Mesenchymal stem cell (in vitro differentiated cells and primary cell): ENCODE measurements around the gene IQUB.
"Not testable (repeated sequence)": the region's sequence is repeated elsewhere in the genome, so short reads cannot be mapped to it uniquely, and the experiment has no call there.

Experiments
- DNase-seq: peaks from one replicate; pipeline ENCODE4 v3.0.0-alpha.2; 2013
- H2AFZ ChIP-seq: one replicate; pipeline ENCODE4 v1.6.1; 2013; ENCODE audit warnings: low read depth, mild to moderate bottlenecking, control low read depth, inconsistent platforms, low read length, moderate library complexity
- H2AK5ac ChIP-seq: 2 replicates; pipeline ENCODE4 v1.6.1; 2013; ENCODE audit warnings: low read length, moderate library complexity, mild to moderate bottlenecking, inconsistent platforms; ENCODE audit not compliant: severe bottlenecking
- H2BK120ac ChIP-seq: one replicate; pipeline ENCODE4 v1.6.1; 2013; ENCODE audit warnings: low read depth, mild to moderate bottlenecking, inconsistent platforms, low read length, moderate library complexity
- H2BK12ac ChIP-seq, 2 experiments: one replicate each; pipeline ENCODE4 v1.6.1; 2013; ENCODE audit warnings: inconsistent platforms in 2 of 2, low read length in 2 of 2, mild to moderate bottlenecking in 2 of 2, moderate library complexity in 2 of 2, control low read depth in 1 of 2
- H2BK15ac ChIP-seq: one replicate; pipeline ENCODE4 v1.6.1; 2013; ENCODE audit warnings: mild to moderate bottlenecking, low read depth, inconsistent platforms; ENCODE audit not compliant: poor library complexity, severe bottlenecking
- H2BK5ac ChIP-seq: 2 replicates; pipeline ENCODE4 v1.6.1; 2013; ENCODE audit warnings: low read depth, mild to moderate bottlenecking, low read length, control low read depth, inconsistent platforms; ENCODE audit not compliant: poor library complexity, severe bottlenecking
- H3K14ac ChIP-seq, 2 experiments: one replicate each; pipeline ENCODE4 v1.6.1; 2013; ENCODE audit warnings: inconsistent platforms in 2 of 2, low read length in 2 of 2, control low read depth in 1 of 2, mild to moderate bottlenecking in 1 of 2, moderate library complexity in 1 of 2
- H3K18ac ChIP-seq, 2 experiments: one replicate each; pipeline ENCODE4 v1.6.1; 2013; ENCODE audit warnings: inconsistent platforms in 2 of 2, low read length in 2 of 2, control low read depth in 1 of 2, low read depth in 1 of 2, mild to moderate bottlenecking in 1 of 2
- H3K23ac ChIP-seq, 2 experiments: one replicate each; pipeline ENCODE4 v1.6.1; 2013; ENCODE audit warnings: inconsistent platforms in 2 of 2, low read length in 2 of 2, mild to moderate bottlenecking in 2 of 2, moderate library complexity in 2 of 2, control low read depth in 1 of 2
- H3K27ac ChIP-seq: 2 replicates; pipeline ENCODE4 v1.5.1; 2013; ENCODE audit warnings: mild to moderate bottlenecking, moderate library complexity, low read length, control low read depth, inconsistent platforms; ENCODE audit not compliant: poor library complexity, severe bottlenecking
- H3K27me3 ChIP-seq, 2 experiments: 2 replicates each; pipeline versions ENCODE4 v1.6.1 to v1.7.0; 2013; ENCODE audit warnings: low read length in 2 of 2, mild to moderate bottlenecking in 2 of 2, moderate library complexity in 2 of 2, control low read depth in 1 of 2, inconsistent platforms in 1 of 2; ENCODE audit not compliant: control insufficient read depth in 1 of 2, insufficient read depth in 1 of 2
- H3K36me3 ChIP-seq, 2 experiments: 2 replicates each; pipeline versions ENCODE4 v1.6.1 to v1.7.0; 2013; ENCODE audit warnings: low read length in 2 of 2, control low read depth in 1 of 2, inconsistent platforms in 1 of 2, low read depth in 1 of 2, mild to moderate bottlenecking in 1 of 2; ENCODE audit not compliant: insufficient read depth in 2 of 2, control insufficient read depth in 1 of 2
- H3K4ac ChIP-seq, 2 experiments: one replicate each; pipeline ENCODE4 v1.6.1; 2013; ENCODE audit warnings: inconsistent platforms in 2 of 2, low read length in 2 of 2, mild to moderate bottlenecking in 2 of 2, moderate library complexity in 2 of 2, control low read depth in 1 of 2, low read depth in 1 of 2
- H3K4me1 ChIP-seq: 2 replicates; pipeline ENCODE4 v1.6.1; 2013; ENCODE audit warnings: low read depth, low read length, control low read depth; ENCODE audit not compliant: control insufficient read depth, insufficient read depth
- H3K4me2 ChIP-seq: 2 replicates; pipeline ENCODE4 v1.6.1; 2013; ENCODE audit warnings: low read length, mild to moderate bottlenecking, inconsistent platforms; ENCODE audit not compliant: poor library complexity, severe bottlenecking
- H3K4me3 ChIP-seq, 2 experiments: 2 replicates each; pipeline versions ENCODE4 v1.5.1 to v1.7.0; 2013; ENCODE audit warnings: low read length in 2 of 2, mild to moderate bottlenecking in 2 of 2, control low read depth in 1 of 2, low read depth in 1 of 2; ENCODE audit not compliant: insufficient read depth in 1 of 2
- H3K79me1 ChIP-seq: replicated peaks from 2 replicates; pipeline ENCODE4 v1.6.1; 2013; ENCODE audit warnings: mild to moderate bottlenecking, control low read depth, low read length, inconsistent platforms; ENCODE audit not compliant: poor library complexity, severe bottlenecking
- H3K9ac ChIP-seq: 2 replicates; pipeline ENCODE4 v1.7.0; 2013; ENCODE audit warnings: mild to moderate bottlenecking, low read length, moderate library complexity
- H3K9me3 ChIP-seq: 2 replicates; pipeline ENCODE4 v1.7.0; 2013; ENCODE audit warnings: mild to moderate bottlenecking, low read length; ENCODE audit not compliant: control insufficient read depth
- H4K8ac ChIP-seq: one replicate; pipeline ENCODE4 v1.6.1; 2013; ENCODE audit warnings: inconsistent platforms, mild to moderate bottlenecking, low read length, moderate library complexity
- H4K91ac ChIP-seq: one replicate; pipeline ENCODE4 v1.6.1; 2013; ENCODE audit warnings: mild to moderate bottlenecking, low read length, inconsistent platforms
- WGBS: methylation state at CpG from one replicate; pipeline ENCODE4 v1.1.7; 2013; ENCODE audit warnings: mixed read lengths; 5-methylcytosine and 5-hydroxymethylcytosine counted together

Gene IQUB

GRCh38 chr7:123526533-123526932, 7.9 kb downstream of the IQUB start:
- not testable (repeated sequence) for H3K4ac ChIP-seq

GRCh38 chr7:123522066-123522465, 12.3 kb downstream of the IQUB start:
- Histone ChIP-seq H4K8ac (no peak overlapping the region), H2BK15ac (no peak overlapping the region), H3K4me1 (peaks cover 2% of the 10 kb centered on the region), H2AFZ (no peak overlapping the region), H2BK5ac (peak overlapping the region; percentile 62), H3K4me2 (peak overlapping the region; percentile 60), H2AK5ac (no peak overlapping the region), H3K18ac (no peak overlapping the region), H3K9ac (no peak overlapping the region), H3K14ac (no peak overlapping the region), H3K4ac (no peak overlapping the region), H3K36me3 (no peaks in the 10 kb centered on the region), H3K9me3 (no peaks in the 10 kb centered on the region), H2BK120ac (no peak overlapping the region), H3K27me3 (no peaks in the 10 kb centered on the region), H3K79me1 (no peaks in the 10 kb centered on the region), H2BK12ac (no peak overlapping the region), H3K4me3 (no peak overlapping the region), H3K23ac (no peak overlapping the region), H4K91ac (no peak overlapping the region), H3K27ac (peak overlapping the region; percentile 85)
- peak; percentile 46 for DNase-seq
- WGBS = no CpG with 5 or more reads among the region's 2 CpGs

More at GRCh38 chr7:123526533-123526932, 7.9 kb downstream of the IQUB start:
- H3K27ac ChIP-seq, H3K4me2 ChIP-seq, H2AK5ac ChIP-seq, H2BK5ac ChIP-seq, H3K18ac ChIP-seq, H3K23ac ChIP-seq, H4K8ac ChIP-seq, H3K4me3 ChIP-seq, H3K14ac ChIP-seq, H3K9ac ChIP-seq, H3K4me1 ChIP-seq, H2BK120ac ChIP-seq, H3K9me3 ChIP-seq, H2BK15ac ChIP-seq, H2BK12ac ChIP-seq, H2AFZ ChIP-seq, H3K79me1 ChIP-seq, H3K27me3 ChIP-seq, H3K36me3 ChIP-seq, H4K91ac ChIP-seq, DNase-seq: not testable (repeated sequence)
- 83% methylated on average over 2 of the region's 7 CpGs for WGBS

- 89% methylated on average over 2 of the region's 2 CpGs for WGBS
- Histone ChIP-seq H3K79me1 (peaks cover 2% of the 10 kb centered on the region), H3K36me3 (no peaks in the 10 kb centered on the region), H2BK120ac (no peak overlapping the region), H2BK12ac (no peak overlapping the region), H3K14ac (no peak overlapping the region), H2BK15ac (no peak overlapping the region), H3K9me3 (peaks cover 3% of the 10 kb centered on the region), H3K4me2 (no peak overlapping the region), H2AK5ac (no peak overlapping the region), H3K4me3 (no peak overlapping the region), H4K91ac (no peak overlapping the region), H3K27me3 (no peaks in the 10 kb centered on the region), H3K27ac (no peak overlapping the region), H3K4me1 (no peaks in the 10 kb centered on the region), H2BK5ac (no peak overlapping the region), H3K9ac (no peak overlapping the region), H2AFZ (no peak overlapping the region), H3K18ac (no peak overlapping the region), H4K8ac (no peak overlapping the region), H3K23ac (no peak overlapping the region), H3K4ac (no peak overlapping the region)
- DNase-seq = no peak
These were observed 29.2 kb downstream of the IQUB start for GRCh38 chr7:123505221-123505620.

DNA sequence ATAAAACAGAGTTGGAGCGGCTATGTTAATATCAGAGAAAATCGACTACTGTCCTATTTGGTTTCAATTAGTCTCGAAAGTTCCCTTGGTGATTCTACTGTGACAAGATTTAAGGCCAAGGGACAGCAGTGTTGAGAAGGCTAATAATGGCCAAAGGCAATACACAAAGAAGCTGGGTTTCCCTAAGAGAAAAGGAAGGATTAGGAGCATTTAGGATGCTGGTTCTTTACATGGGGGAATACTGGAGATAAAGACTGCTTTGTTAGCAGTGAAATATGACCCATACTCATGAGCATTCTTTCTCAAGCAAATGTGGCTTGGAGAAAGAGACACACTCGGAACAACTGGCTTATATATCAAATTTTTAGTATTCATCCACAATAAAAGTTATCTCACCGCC, 32.2 kb downstream of the IQUB start:
- DNase-seq = no peak

More for the DNA sequence above, 32.2 kb downstream of the IQUB start:
- H3K9ac ChIP-seq = no peak overlapping the region
- no peak overlapping the region for H3K14ac ChIP-seq
- peaks cover 2% of the 10 kb centered on the region for H3K79me1 ChIP-seq
- no peak overlapping the region for H2BK12ac ChIP-seq
- H3K9me3 ChIP-seq = peaks cover 3% of the 10 kb centered on the region
- no peak overlapping the region for H3K27ac ChIP-seq
- no peak overlapping the region for H2BK15ac ChIP-seq
- H3K18ac ChIP-seq = no peak overlapping the region
- no peak overlapping the region for H3K4ac ChIP-seq
- no peak overlapping the region for H2BK120ac ChIP-seq
- H4K91ac ChIP-seq = no peak overlapping the region
- H3K23ac ChIP-seq = no peak overlapping the region
- no peaks in the 10 kb centered on the region for H3K36me3 ChIP-seq
- H4K8ac ChIP-seq = no peak overlapping the region
- H3K4me2 ChIP-seq = no peak overlapping the region
- H3K4me3 ChIP-seq = no peak overlapping the region
- H2AFZ ChIP-seq = no peak overlapping the region
- H3K27me3 ChIP-seq = no peaks in the 10 kb centered on the region
- H2AK5ac ChIP-seq = no peak overlapping the region
- H2BK5ac ChIP-seq = no peak overlapping the region
- 90% methylated on average over 4 of the region's 5 CpGs for WGBS
- no peaks in the 10 kb centered on the region for H3K4me1 ChIP-seq
